Fibroblast of pulmonary artery (primary cell): ENCODE measurements around the gene PLCL1.

Source experiments
- DNase-seq: peaks from one replicate; pipeline ENCODE4 v3.0.0-alpha.2; 2010; ENCODE audit warnings: low read depth
- H3K4me3 ChIP-seq: replicated peaks from 2 replicates; pipeline ENCODE4 v1.5.1; 2011; ENCODE audit warnings: low read depth, mild to moderate bottlenecking, control low read depth, low read length, moderate library complexity
- TF ChIP-seq, protein P1 (sequence below): IDR thresholded peaks from 2 replicates; pipeline ENCODE4 v1.5.1; 2011; ENCODE audit warnings: mild to moderate bottlenecking, control low read depth, low read length, inconsistent platforms; ENCODE audit errors: missing control alignments

The PLCL1 gene

DNA sequence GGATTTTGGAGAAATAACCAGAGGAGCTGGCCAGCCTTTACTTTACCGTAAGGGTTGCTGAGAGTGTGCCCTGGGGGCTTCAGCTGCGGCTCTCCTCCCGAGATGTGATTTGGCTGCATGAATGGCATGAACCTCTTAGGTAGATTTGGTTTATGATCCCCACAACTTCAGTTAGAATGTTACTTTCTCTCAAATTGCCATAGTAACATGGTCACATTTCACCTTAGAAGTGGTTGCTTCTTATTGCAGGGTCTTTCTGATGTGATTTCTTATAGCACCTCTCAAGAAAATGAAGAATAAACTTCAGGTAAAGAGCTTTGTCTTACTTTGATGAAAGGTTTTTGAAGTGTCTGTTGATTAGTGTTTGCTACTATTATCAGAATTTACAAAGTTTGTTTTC, 5.6 kb downstream of the PLCL1 start:
- DNase-seq: no peak
- TF ChIP-seq, protein P1, sequence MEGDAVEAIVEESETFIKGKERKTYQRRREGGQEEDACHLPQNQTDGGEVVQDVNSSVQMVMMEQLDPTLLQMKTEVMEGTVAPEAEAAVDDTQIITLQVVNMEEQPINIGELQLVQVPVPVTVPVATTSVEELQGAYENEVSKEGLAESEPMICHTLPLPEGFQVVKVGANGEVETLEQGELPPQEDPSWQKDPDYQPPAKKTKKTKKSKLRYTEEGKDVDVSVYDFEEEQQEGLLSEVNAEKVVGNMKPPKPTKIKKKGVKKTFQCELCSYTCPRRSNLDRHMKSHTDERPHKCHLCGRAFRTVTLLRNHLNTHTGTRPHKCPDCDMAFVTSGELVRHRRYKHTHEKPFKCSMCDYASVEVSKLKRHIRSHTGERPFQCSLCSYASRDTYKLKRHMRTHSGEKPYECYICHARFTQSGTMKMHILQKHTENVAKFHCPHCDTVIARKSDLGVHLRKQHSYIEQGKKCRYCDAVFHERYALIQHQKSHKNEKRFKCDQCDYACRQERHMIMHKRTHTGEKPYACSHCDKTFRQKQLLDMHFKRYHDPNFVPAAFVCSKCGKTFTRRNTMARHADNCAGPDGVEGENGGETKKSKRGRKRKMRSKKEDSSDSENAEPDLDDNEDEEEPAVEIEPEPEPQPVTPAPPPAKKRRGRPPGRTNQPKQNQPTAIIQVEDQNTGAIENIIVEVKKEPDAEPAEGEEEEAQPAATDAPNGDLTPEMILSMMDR: no peak
- H3K4me3 ChIP-seq: no peak overlapping the region

DNA sequence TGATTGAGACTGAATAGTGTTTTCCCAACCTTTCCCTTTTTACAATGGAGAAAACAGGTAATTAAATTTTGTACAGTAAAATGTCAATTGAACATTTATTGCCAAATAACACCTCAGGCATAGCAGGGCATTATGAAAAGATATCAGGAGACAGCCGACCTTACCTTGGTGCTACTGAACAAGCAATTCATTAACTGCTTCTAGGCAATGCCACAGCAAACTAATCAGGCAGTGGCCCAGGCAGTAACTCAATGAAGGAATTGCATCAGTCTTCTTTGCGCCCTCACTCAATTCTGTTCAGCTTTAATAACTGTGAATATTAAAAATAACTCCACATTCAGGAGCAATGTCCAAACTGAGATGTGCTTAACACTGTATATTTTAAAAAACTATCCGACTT, 6.1 kb downstream of the PLCL1 start:
- TF ChIP-seq, protein P1: no peak
- no peak overlapping the region for H3K4me3 ChIP-seq
- no peak for DNase-seq

DNA sequence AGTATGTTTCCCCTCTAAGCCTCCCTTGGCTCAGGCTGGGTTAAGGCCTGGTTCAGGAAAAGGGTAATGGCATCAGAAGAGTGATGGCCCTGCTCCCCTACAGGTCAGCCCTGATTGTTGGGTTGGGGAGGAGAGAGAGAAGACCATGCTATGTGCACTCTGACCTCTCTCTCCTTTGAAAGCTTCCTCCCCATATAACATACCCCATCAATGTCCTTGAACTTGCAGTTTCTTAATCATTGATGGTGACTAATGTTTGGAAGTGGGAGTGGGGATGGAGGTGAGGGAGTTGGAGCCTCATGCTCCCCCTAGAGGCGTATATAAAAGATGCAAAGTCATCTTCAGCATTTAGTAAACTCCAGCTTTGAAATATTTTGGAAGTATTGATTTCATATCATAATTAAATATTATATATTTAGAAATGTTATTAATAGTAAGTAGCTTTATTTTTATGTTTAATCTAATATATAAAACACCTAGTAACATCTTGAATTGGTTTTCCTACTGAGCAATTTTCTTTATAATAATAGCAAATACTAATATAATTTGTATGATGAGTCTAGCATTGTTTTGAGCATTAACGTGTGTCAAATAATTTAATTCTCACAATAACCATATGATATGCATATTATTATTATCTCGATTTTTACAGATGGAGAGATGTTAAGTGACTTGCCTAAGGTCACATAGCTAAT, 8.8 kb downstream of the PLCL1 start:
- DNase-seq: peak; percentile 59
- TF ChIP-seq, protein P1: peak; percentile 63
- H3K4me3 ChIP-seq: no peak overlapping the region

DNA sequence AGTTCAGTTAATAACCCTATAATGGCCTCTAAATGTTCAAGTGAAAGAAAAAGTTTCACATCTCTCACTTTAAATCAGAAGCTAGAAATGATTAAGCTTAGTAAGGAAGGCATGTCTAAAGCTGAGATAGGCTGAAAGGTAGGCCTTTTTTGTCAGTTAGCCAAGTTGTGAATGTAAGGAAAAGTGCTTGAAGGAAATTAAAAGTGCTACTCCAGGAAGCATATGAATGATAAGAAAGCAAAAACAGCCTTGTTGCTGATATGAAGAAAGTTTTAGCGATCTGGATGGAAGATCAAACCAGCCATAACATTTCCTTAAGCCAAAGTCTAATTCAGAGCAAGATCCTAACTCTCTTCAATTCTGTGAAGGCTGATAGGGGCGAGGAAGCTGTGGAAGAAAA, 10.1 kb downstream of the PLCL1 start:
- no peak overlapping the region for H3K4me3 ChIP-seq
- TF ChIP-seq, protein P1: no peak
- no peak for DNase-seq

DNA sequence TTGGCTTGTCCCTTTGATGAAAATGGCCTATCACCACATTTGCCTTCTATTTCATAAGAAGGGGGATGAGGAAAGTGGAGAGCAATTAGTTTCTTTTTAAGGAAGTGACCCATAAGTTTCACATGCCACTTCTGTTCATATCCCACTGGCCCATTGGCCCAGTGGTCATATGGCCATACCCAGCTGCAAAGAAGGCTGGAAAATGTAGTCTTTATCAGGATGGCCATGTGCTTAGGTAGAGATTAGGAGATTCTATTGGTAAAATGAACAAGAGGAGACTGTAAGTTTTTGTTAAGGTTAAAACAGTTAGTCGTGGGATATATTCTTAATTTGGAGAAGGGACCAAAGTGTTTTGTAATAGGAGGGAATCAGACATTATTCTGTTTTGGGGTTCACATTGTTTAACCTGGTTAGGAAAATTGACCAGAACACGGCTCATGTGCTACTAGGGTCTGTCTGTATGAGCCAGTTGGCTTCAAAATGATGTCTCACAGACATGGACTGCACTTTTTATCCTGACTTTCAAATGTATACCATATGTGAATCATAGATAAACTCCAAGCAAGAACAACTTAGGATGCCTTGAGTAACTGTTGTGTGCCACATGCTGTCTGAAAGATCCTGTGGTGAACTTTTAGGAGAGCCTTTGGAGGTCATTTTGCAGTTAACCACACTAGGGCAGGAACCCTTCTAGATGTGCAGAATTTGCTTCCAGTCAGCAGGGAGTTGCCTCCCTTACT, 17.3 kb downstream of the PLCL1 start:
- TF ChIP-seq, protein P1: no peak
- DNase-seq: no peak
- no peak overlapping the region for H3K4me3 ChIP-seq

DNA sequence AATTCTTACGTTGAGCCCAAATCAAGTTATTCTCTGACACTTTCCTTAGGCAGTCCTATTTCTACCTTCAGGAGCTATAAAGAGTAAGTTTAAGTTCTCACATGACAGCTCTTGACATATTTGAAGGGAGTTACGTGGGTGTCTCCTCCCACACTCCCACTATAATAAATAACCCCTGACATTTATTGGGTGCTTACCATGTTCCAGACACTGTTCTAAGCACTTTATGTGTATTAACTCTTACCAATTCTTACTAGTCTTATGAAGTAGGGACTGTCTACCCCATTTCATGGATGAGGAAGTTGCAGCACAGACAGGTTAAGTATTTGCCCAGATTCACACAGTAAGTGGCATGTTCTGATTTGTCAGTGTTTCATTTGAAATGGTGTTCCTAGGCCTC, 17.9 kb downstream of the PLCL1 start:
- TF ChIP-seq, protein P1: no peak
- no peak for DNase-seq

More for the DNA sequence above, 17.9 kb downstream of the PLCL1 start:
- no peak overlapping the region for H3K4me3 ChIP-seq
